Left lung (tissue), 10 donors: ENCODE measurements around the gene BPIFA3. TPM values are rescaled to one million over a fixed set of nuclear protein-coding genes. Genes with fewer than 3 reads are reported as not detected.

ENCODE experiments used
- ATAC-seq: fragments of 200-7000 bp; cut with Tn5 transposase; one replicate; pipeline ENCODE4 v1.9.1; 2020; ENCODE audit warnings: moderate library complexity
- DNase-seq, 4 donors: peaks; one replicate each; pipeline ENCODE4 v3.0.0-alpha.2; 2013 to 2020
- H3K27ac ChIP-seq, 2 donors: fragments of 200-600 bp; sonication (generic) in 1 of 2; one replicate each; pipeline versions ENCODE4 v1.5.0 to v1.8.0; 2020 to 2021
- H3K27me3 ChIP-seq, 2 donors: fragments of 200-600 bp; sonication (generic) in 1 of 2; one replicate each; pipeline versions ENCODE4 v1.5.0 to v1.8.0; 2020 to 2021
- H3K36me3 ChIP-seq, 2 donors: fragments of 200-600 bp; sonication (generic) in 1 of 2; one replicate each; pipeline versions ENCODE4 v1.5.0 to v1.8.0; 2020 to 2021
- H3K4me1 ChIP-seq, 2 donors: fragments of 200-600 bp; one replicate each; pipeline ENCODE4 v1.8.0; 2021
- H3K4me3 ChIP-seq, 2 donors: fragments of 200-600 bp; sonication (generic) in 1 of 2; one replicate each; pipeline versions ENCODE4 v1.5.0 to v1.8.0; 2020 to 2021; ENCODE audit warnings: mild to moderate bottlenecking in 1 of 2
- H3K9me3 ChIP-seq, 2 donors: fragments of 200-600 bp; sonication (generic) in 1 of 2; one replicate each; pipeline versions ENCODE4 v1.5.0 to v1.8.0; 2020 to 2021
- intact Hi-C, 2 donors: fragments of 100-400 bp; cut with DNase I; formaldehyde crosslinking; loops; one replicate each; pipeline versions ENCODE4 v1.11.2 to v1.14.2; 2022
- polyA plus RNA-seq, 6 donors: library from polyadenylated mRNA; unstranded; fragments of 120-200 nt; gene quantifications; one replicate each; pipeline ENCODE4 v1.2.1, GENCODE V29; 2013; ENCODE audit not compliant: insufficient read length in 6 of 6
- total RNA-seq, 2 donors: library from RNA; stranded (reverse); fragmentation: NEBNext Ultra II Directional; extraction: Animal tissue kit (Norgen Biotek cat#: 25700); gene quantifications; one replicate each; pipeline ENCODE4 v1.2.1, GENCODE V29; 2021
- TF ChIP-seq, protein P1 (sequence below), 2 donors: fragments of 200-600 bp; sonication (generic) in 1 of 2; IDR thresholded peaks; one replicate each; pipeline versions ENCODE4 v1.5.0 to v1.8.0; 2021; ENCODE audit warnings: antibody characterized with exemption in 2 of 2
- donor health status: DM: no; HTN: yes; CAD: no.
- donor health status: DM: no; HTN: no; CAD: no.

BPIFA3 gene
- total and polyA plus RNA-seq, 8 donors, result not detected

DNA sequence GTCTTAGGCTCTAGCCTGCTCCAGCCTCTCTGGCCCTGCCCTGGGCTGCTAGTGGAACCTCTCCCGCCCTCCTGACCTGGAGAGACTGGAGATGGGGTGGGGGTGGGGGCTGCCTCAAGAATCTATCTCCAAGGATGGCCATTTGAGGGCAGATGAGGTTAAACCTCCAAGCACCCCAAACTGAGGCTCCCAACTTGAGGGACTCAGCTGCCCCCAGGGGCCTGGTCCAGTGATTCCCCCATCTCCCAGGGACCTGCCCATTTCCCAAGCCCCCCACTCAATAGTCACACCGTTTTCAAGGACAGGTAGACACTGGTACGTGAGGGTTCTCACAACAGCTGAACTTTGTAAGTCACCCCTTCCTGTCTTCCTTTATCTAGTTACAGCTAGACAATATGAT, 58.7 kb downstream of the BPIFA3 start:
- Histone ChIP-seq H3K36me3 (no peaks in the 10 kb centered on the region), H3K27me3 (peaks cover 0 to 13% of the 10 kb centered on the region in 2 donors), H3K4me3 (no peak overlapping the region), H3K27ac (no peak overlapping the region), H3K4me1 (no peaks in the 10 kb centered on the region), H3K9me3 (no peaks in the 10 kb centered on the region)
- DNase-seq (no peak), ATAC-seq (no peak)
- intact Hi-C loops, result no loop called here
- TF ChIP-seq, protein P1, sequence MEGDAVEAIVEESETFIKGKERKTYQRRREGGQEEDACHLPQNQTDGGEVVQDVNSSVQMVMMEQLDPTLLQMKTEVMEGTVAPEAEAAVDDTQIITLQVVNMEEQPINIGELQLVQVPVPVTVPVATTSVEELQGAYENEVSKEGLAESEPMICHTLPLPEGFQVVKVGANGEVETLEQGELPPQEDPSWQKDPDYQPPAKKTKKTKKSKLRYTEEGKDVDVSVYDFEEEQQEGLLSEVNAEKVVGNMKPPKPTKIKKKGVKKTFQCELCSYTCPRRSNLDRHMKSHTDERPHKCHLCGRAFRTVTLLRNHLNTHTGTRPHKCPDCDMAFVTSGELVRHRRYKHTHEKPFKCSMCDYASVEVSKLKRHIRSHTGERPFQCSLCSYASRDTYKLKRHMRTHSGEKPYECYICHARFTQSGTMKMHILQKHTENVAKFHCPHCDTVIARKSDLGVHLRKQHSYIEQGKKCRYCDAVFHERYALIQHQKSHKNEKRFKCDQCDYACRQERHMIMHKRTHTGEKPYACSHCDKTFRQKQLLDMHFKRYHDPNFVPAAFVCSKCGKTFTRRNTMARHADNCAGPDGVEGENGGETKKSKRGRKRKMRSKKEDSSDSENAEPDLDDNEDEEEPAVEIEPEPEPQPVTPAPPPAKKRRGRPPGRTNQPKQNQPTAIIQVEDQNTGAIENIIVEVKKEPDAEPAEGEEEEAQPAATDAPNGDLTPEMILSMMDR (IDR thresholded peaks at IDR 0.05), result no peak

DNA sequence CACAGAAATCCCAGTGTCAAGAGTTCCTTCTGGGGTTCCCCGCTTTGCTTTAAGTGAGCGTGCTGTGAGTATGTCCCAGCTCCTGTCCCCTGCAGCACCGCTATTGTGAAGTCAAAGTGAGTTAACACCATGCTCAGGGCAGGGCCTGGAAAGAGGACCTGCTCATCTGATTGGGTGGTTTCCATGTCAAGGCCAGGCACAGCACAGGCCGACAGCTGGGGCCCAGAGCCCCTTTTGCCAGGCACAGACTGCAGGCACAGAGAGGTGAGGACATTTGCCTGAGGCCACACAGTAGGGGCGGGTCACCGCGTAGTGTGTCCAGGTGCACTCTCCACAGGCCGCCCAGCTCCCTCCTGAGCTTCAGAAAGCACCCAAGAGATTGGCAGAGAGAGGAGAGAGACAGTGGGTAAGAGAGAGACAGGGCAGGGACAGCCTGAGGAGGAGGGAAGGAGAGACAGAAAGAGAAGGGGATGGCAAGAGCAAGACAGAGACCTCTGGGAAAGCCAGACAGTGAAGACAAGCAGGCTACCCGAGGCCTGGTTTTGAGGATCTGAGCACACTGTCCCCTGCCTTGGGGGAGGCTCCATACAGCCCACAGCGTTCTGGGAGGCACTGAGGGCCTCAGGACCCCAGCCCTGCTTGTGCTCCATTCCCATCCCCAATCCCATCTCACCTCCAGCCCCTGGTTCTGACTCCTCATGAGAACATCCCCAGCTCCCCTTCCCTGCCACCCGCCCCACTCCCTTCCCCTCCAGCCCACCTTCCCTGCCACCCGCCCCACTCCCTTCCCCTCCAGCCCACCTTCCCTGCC, 59.4 kb downstream of the BPIFA3 start:
- H3K36me3 ChIP-seq, result no peaks in the 10 kb centered on the region
- no peak overlapping the region for H3K27ac ChIP-seq
- no peaks in the 10 kb centered on the region for H3K9me3 ChIP-seq
- intact Hi-C loops, result no loop called here
- peaks cover 0 to 13% of the 10 kb centered on the region in 2 donors for H3K27me3 ChIP-seq
- ATAC-seq (no peak), DNase-seq (no peak)
- H3K4me1 ChIP-seq, result no peaks in the 10 kb centered on the region
- no peak overlapping the region for H3K4me3 ChIP-seq
- TF ChIP-seq, protein P1 (IDR thresholded peaks at IDR 0.05), result no peak

Other genes with a start within 250 kb of the BPIFA3 start
- not detected for gene SUN5, start 212.9 kb upstream of the BPIFA3 start, total RNA-seq
- not detected for gene SUN5, start 212.9 kb upstream of the BPIFA3 start, polyA plus RNA-seq
- under 1 TPM in 1 of 2 donors, not detected in 1; 0.65 TPM for gene BPIFB2, start 209.6 kb upstream of the BPIFA3 start, total RNA-seq
- not detected for gene BPIFB2, start 209.6 kb upstream of the BPIFA3 start, polyA plus RNA-seq
- not detected for gene BPIFB6, start 185.7 kb upstream of the BPIFA3 start, total RNA-seq
- not detected for gene BPIFB6, start 185.7 kb upstream of the BPIFA3 start, polyA plus RNA-seq
- not detected for gene BPIFB3, start 163.4 kb upstream of the BPIFA3 start, total RNA-seq
- gene BPIFB3, start 163.4 kb upstream of the BPIFA3 start, polyA plus RNA-seq, result not detected
- not detected for gene BPIFB4, start 137.7 kb upstream of the BPIFA3 start, total RNA-seq
- not detected for gene BPIFB4, start 137.7 kb upstream of the BPIFA3 start, polyA plus RNA-seq
- gene BPIFA2, start 49.2 kb upstream of the BPIFA3 start, total RNA-seq, result not detected
- not detected for gene BPIFA2, start 49.2 kb upstream of the BPIFA3 start, polyA plus RNA-seq
- gene BPIFA1, start 18.6 kb downstream of the BPIFA3 start, total RNA-seq, result 1 to 10 TPM in 1 of 2 donors, not detected in 1; 9.2 TPM
- gene BPIFA1, start 18.6 kb downstream of the BPIFA3 start, polyA plus RNA-seq, result not detected
- 100 to 1,000 TPM in 1 of 2 donors, under 1 TPM in 1; 0.23 to 121 TPM for gene BPIFB1, start 65.9 kb downstream of the BPIFA3 start, total RNA-seq
- under 1 TPM in 2 of 6 donors, not detected in 4; 0.11 to 0.15 TPM for gene BPIFB1, start 65.9 kb downstream of the BPIFA3 start, polyA plus RNA-seq
- 10 to 100 TPM; 20.9 to 21.0 TPM for gene CDK5RAP1, start 184.2 kb downstream of the BPIFA3 start, total RNA-seq
- gene CDK5RAP1, start 184.2 kb downstream of the BPIFA3 start, polyA plus RNA-seq, result 10 to 100 TPM; 33.6 to 44.3 (median 37.3) TPM
- 1 to 10 TPM; 6.1 to 7.8 TPM for gene SNTA1, start 226.4 kb downstream of the BPIFA3 start, total RNA-seq
- gene SNTA1, start 226.4 kb downstream of the BPIFA3 start, polyA plus RNA-seq, result 10 to 100 TPM in 4 of 6 donors, 1 to 10 TPM in 2; 9.7 to 12.7 (median 10.9) TPM